Activated CD8-positive, alpha-beta memory T cell treated with anti-CD3 and anti-CD28 coated beads, Interleukin-2, amount 50 U/mL, for 48 hours (primary cell): ENCODE results near the gene RPEL1.

Source experiments
- DNase-seq: peaks from one replicate; pipeline ENCODE4 v3.0.0-alpha.2; 2020

Gene RPEL1

DNA sequence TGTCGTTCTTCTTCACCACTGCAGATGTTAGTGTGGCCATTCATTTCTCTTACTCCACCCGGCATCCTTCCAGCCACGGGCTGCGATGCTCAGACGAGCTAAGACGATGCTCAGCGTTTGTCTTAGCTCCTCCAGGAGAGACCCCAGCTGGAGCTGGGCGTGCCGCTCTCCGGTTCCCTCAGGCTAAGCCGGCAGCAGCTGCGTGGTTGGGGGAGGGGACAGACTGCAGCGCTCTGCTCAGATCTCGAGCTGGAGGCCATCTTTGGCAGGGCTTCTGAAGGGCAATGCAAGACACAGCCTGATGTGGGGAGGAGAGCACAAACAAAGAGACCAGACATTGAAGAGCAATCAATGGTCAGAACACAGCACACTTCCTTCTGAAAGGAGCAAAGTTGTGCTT lies 36.1 kb downstream of the RPEL1 start:
- no peak for DNase-seq

DNA sequence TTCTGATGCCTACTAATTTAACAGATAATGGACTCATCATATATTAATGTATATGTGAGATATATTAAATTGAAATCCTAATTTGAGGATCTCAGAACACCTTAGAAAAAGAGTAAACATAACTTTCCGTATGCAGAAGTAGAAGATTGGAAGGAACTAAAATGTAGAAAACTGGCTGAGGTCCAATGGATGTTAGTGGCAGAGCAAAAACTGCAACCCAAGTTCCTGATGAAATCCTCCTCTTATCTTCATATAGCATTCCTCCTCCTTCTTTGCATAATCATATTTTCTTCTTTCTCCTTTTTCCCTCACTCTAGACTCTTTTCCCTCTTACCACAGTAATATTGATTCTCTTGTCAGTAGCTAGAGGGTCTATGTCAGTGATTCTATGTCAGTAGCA lies 37.3 kb downstream of the RPEL1 start:
- no peak for DNase-seq

DNA sequence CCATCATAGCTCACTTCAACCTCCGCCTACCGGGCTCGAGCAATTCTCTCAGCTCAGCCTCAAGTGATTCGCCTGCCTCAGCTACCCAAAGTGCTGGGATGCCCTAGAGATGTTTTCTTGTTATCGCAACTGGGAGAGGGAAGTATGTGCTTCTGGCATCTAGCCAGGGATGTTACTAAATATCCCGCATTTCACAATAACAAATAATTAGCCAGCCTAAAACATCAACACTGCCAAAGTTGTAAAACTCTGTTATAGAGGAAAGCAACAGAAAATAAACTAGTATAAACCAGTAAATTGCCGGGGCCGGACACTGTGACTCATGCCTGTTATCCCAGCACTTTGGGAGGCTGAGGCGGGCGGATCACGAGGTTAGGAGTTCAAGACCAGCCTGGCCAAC lies 38.5 kb downstream of the RPEL1 start:
- no peak for DNase-seq

DNA sequence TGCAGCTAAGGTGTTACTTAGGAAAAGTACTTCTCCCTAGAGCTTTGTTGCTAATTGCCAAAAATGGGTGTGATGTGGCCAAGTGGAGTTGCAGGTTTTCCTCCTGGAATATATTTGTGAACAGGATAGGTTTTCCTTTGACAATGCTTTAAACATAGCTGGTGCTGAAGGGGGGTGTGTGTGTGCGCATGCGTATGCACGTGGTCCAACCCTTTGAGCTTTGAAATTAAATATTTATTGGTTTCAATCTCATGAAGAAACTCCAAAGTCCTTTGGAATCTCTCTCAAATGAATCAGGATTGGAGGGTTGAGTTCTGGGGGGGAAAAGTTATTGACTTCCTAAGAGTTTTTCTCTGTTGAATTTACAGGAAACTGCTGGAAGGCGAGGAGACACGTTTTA lies 42.3 kb downstream of the RPEL1 start:
- no peak for DNase-seq

DNA sequence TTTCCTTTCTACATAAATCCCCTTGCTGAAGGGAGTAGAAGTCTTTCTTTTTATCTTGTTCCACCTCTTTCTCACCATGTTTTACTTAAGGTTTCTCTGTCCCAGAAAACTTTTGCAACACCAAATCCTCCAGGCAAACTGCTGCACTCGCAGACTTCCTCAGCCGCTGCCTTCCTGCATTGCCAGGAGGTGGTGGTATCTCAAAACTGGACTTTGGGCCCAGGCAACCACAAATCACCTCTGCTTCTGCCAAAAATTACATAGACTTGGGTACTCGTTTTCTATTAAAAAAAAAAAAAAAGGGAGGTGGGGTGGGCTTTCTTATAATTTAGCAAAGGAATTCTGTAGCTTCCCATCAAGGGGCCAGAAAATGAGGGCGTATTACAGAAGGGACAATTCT lies 45.9 kb downstream of the RPEL1 start:
- no peak for DNase-seq

DNA sequence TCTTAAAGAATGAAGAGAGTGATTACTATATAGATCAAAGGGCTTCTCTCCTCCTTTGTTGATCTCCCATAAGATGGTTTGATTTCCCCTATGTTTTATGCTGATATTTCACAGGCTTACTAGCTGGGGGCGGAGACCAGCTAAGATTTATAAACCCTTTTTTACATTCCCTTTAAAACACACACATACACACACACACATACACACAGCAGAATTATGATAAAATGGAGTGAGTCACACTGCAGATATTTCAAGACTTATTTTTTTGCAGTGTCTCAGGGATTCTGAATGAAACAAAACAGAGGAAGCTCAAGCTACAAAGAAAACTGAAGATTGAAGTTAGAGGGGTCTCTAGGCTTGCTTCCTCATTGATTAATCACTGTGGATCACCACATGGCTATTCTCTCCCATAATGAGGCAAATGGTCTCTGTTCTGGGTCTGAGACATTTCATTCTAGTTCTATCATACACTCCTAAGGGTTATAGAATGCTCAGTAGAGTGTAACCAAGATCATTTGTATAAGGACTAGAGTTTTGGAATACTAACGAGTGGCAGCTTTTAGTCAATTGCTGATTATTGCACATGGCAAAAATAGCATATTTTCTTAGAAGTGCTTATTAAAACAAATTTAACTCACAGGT lies 49.8 kb downstream of the RPEL1 start:
- no peak for DNase-seq
